WTC11 (cell line): Measurements from ENCODE around the gene DNAJC25.

Experiments used
- CBFB ChIP-seq: sonication (generic); formaldehyde crosslinking; IDR thresholded peaks from 2 replicates; pipeline ENCODE4 v1.8.1; 2022; ENCODE audit warnings: mild to moderate bottlenecking, low read depth, missing genetic modification reagents
- CREM ChIP-seq: sonication (generic); formaldehyde crosslinking; IDR thresholded peaks from 2 replicates; pipeline ENCODE4 v1.8.1; 2022; ENCODE audit warnings: mild to moderate bottlenecking, missing genetic modification reagents, moderate library complexity
- CTCF ChIP-seq: fragments of 200-600 bp; IDR thresholded peaks from 2 replicates; pipeline ENCODE4 v1.8.0; 2022; ENCODE audit warnings: antibody characterized with exemption
- ETV6 ChIP-seq: sonication (generic); formaldehyde crosslinking; IDR thresholded peaks from 2 replicates; pipeline ENCODE4 v1.8.1; 2022; ENCODE audit warnings: mild to moderate bottlenecking, missing genetic modification reagents
- JUN ChIP-seq: sonication (generic); formaldehyde crosslinking; IDR thresholded peaks from 2 replicates; pipeline ENCODE4 v1.8.0; 2023; ENCODE audit warnings: mild to moderate bottlenecking, missing genetic modification reagents
- KAT7 ChIP-seq: sonication (generic); formaldehyde crosslinking; IDR thresholded peaks from 2 replicates; pipeline ENCODE4 v1.8.1; 2023; ENCODE audit warnings: missing genetic modification reagents, mild to moderate bottlenecking, borderline replicate concordance
- NFYB ChIP-seq: sonication (generic); formaldehyde crosslinking; conservative IDR thresholded peaks from 2 replicates; pipeline ENCODE4 v1.8.0; 2022; ENCODE audit warnings: low read depth, missing genetic modification reagents
- TEAD4 ChIP-seq: sonication (generic); formaldehyde crosslinking; IDR thresholded peaks from 2 replicates; pipeline ENCODE4 v1.8.0; 2022; ENCODE audit warnings: mild to moderate bottlenecking, missing genetic modification reagents
- USF2 ChIP-seq: sonication (generic); formaldehyde crosslinking; IDR thresholded peaks from 2 replicates; pipeline ENCODE4 v1.8.1; 2023; ENCODE audit warnings: mild to moderate bottlenecking, missing genetic modification reagents, moderate library complexity
- ZBTB43 ChIP-seq: sonication (generic); formaldehyde crosslinking; IDR thresholded peaks from 2 replicates; pipeline ENCODE4 v1.8.1; 2023; ENCODE audit warnings: mild to moderate bottlenecking, missing genetic modification reagents
- ZNF671 ChIP-seq: fragments of 250-450 bp; sonication (Bioruptor Pico); IDR thresholded peaks from 2 replicates; pipeline ENCODE4 v1.8.0; 2021; ENCODE audit warnings: mild to moderate bottlenecking
- TF ChIP-seq, protein P1 (sequence below): sonication (generic); formaldehyde crosslinking; IDR thresholded peaks from 2 replicates; pipeline ENCODE4 v1.8.0; 2022; ENCODE audit warnings: mild to moderate bottlenecking, missing genetic modification reagents

DNA sequence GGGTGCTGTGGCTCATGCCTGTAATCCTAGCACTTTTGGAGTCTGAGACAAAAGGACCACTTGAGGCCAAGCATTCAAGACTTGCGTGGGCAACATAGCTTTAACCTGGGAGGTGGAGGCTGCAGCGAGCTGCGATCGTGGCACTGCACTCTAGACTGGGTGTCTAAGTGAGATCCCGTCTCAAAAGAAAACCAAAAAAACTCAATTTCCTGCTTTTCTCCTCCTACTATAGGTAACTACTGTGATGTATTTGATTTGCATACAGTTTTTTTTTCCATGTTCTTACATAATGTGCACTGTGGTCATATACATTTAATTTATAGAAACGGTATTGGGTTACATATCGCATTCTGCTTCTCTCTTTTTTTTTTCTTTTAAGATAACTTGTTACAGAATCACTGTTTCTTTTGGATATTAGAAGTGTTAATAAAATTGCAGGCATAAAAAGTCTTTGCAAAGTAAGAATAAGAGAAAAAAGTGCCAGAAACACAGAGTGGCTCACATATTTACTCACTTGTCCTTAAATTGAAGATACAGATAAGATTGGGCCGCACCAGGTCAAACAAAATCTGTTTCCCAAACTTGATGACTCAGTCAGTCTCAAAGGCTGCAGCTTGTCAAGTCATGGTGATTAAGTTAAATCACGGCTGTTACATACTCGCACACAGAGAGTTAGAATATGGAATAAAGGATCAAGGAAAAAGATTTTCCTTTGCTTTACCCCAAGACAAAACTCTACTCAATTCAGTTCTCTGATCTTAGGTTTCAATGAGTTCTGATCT is 29.7 kb upstream of the DNAJC25 start:
- no peak for TF ChIP-seq USF2 (CRISPR knock-in tag)
- no peak for TF ChIP-seq CTCF
- TF ChIP-seq CREM (CRISPR knock-in tag): no peak
- no peak for TF ChIP-seq ETV6 (CRISPR knock-in tag)
- TF ChIP-seq ZNF671 (CRISPR knock-in tag): no peak
- TF ChIP-seq ZBTB43: no peak
- TF ChIP-seq NFYB: no peak
- TF ChIP-seq, protein P1, sequence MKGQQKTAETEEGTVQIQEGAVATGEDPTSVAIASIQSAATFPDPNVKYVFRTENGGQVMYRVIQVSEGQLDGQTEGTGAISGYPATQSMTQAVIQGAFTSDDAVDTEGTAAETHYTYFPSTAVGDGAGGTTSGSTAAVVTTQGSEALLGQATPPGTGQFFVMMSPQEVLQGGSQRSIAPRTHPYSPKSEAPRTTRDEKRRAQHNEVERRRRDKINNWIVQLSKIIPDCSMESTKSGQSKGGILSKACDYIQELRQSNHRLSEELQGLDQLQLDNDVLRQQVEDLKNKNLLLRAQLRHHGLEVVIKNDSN: no peak
- TF ChIP-seq TEAD4 (CRISPR knock-in tag): no peak
- no peak for TF ChIP-seq CBFB (CRISPR knock-in tag)
- no peak for TF ChIP-seq JUN
- TF ChIP-seq KAT7 (CRISPR knock-in tag): no peak
